ENCODE measurements around the gene S1PR3.

- no peak for TF ChIP-seq EP300 (IDR thresholded peaks at IDR 0.05)
- no peak for TF ChIP-seq CTCF (IDR thresholded peaks at IDR 0.05)
These were observed 4.4 kb downstream of the S1PR3 start for GRCh38 chr9:88995627-88996026.

Data from ovary (tissue), 3 donors.